Measurements from ENCODE around the gene MGAT3.

DNA sequence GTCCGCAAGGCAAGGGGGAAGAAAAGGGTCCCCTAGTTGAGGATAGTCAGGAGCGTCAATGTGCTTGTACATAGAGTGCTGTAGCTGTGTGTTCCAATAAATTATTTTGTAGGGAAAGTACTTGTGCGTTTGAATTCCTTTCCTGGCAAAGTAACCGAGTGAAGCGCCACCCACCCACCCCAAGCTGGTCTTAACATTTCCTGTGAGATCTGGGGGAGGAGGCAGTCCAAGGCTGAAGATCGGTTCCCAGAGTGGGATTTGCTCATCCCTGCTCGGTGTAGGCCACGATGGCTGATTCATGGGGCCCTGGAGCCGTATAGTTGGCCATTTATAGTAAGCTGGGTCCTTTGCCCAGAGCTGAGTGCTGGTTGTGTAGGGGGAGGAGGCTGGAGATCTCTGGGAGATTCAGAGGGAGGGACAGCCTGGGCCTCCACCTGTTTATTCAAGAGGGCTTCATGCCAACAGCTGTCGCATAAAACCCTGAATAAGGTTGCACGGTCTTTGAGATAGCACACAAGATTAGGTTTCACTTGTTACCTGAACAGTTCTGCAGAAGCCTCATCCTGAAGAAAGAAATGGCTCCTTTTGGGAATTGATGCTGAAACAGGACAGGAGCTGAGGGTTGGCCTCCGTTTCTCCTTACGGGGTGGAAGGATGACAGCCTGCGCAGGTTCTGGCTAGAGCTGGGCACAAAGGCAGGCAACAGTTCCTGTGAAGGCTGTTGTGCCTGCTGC lies 65.9 kb downstream of the MGAT3 start:
- TF ChIP-seq POLR2A (IDR thresholded peaks at IDR 0.05), result no peak
- TF ChIP-seq CTCF (IDR thresholded peaks at IDR 0.05), result no peak

All from uterus (tissue), 2 donors.